Calu3 (cell line): ENCODE measurements around the gene LZTFL1. TPM values are rescaled to one million over a fixed set of nuclear protein-coding genes. Genes with fewer than 3 reads are reported as not detected.

ENCODE experiments used
- BruUV-seq: library from RNA; stranded (reverse); fragments of 400-500 nt; replicated peaks from 2 replicates; lab custom pipeline; 2021; lab: Mats Ljungman, UMichigan
- CTCF ChIA-PET: fragments of 300-600 bp; sonication (Branson Sonifier 250); formaldehyde crosslinking; loops from one replicate; lab custom pipeline; 2022; ENCODE audit warnings: antibody characterized with exemption; lab: Charles Lee
- DNase-seq: peaks from one replicate; pipeline ENCODE4 v3.0.0; 2022
- H3K27ac Mint-ChIP-seq: one replicate; pipeline ENCODE4 v1.8.0; 2022; ENCODE audit warnings: mixed read lengths; ENCODE audit not compliant: unreplicated experiment
- H3K27me3 Mint-ChIP-seq: one replicate; pipeline ENCODE4 v1.8.0; 2022; ENCODE audit warnings: mixed read lengths; ENCODE audit not compliant: unreplicated experiment
- H3K36me3 Mint-ChIP-seq: one replicate; pipeline ENCODE4 v1.8.0; 2022; ENCODE audit warnings: mild to moderate bottlenecking, moderate library complexity, mixed read lengths; ENCODE audit not compliant: insufficient read depth, unreplicated experiment
- H3K4me1 Mint-ChIP-seq: one replicate; pipeline ENCODE4 v1.8.0; 2022; ENCODE audit warnings: mild to moderate bottlenecking, low read depth, mixed read lengths; ENCODE audit not compliant: unreplicated experiment
- H3K4me3 Mint-ChIP-seq: one replicate; pipeline ENCODE4 v1.8.0; 2022; ENCODE audit warnings: mild to moderate bottlenecking, low read depth, moderate library complexity, mixed read lengths; ENCODE audit not compliant: unreplicated experiment
- H3K9me3 Mint-ChIP-seq: one replicate; pipeline ENCODE4 v1.8.0; 2022; ENCODE audit warnings: low read depth, mixed read lengths; ENCODE audit not compliant: unreplicated experiment
- CTCF ChIP-seq: fragments of 200-600 bp; IDR thresholded peaks from one replicate; pipeline ENCODE4 v1.8.0; 2022; ENCODE audit warnings: antibody characterized with exemption; ENCODE audit not compliant: unreplicated experiment
- intact Hi-C: fragments of 100-400 bp; cut with micrococcal nuclease; formaldehyde crosslinking; loops from one replicate; pipeline ENCODE4 v1.10.0; 2022; ENCODE audit not compliant: unreplicated experiment
- total RNA-seq: library from RNA; stranded (reverse); gene quantifications from 2 replicates; pipeline ENCODE4 v1.2.3, GENCODE V29; 2022

LZTFL1 gene
- total RNA-seq, 1 experiment from 2014 or later: 12.7 TPM

DNA sequence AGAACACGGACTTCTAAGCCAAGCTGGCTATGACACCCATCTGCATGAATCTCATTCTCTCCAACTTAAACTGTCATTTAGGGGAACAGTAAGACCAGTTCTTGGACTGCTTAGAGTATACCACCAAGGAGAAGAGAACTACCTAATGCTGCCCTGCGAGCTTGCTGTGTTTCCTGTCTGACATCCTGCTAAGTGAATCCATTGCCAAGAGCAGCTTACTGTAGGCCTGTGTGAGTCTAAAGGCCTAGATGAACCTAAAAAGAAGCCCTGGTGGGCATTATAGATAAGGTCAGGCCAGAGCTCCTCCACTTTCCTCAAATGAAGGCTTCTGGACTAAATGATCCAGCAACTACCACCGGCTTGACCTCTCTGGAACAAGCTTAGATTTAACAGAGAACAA, 15.0 kb downstream of the LZTFL1 start:
- no peak for DNase-seq
- no peaks in the 10 kb centered on the region for H3K9me3 Mint-ChIP-seq
- H3K4me3 Mint-ChIP-seq: no peak overlapping the region
- peaks cover 4% of the 10 kb centered on the region for H3K36me3 Mint-ChIP-seq
- no peak overlapping the region for H3K27ac Mint-ChIP-seq
- TF ChIP-seq CTCF: no peak
- no peaks in the 10 kb centered on the region for H3K27me3 Mint-ChIP-seq
- no TSS peak for BruUV-seq
- CTCF ChIA-PET: interaction anchor here (0.6 kb wide), 1 partner anchor 15 kb away, joined by 3 read pairs; the partner anchor contains the start of gene LZTFL1
- intact Hi-C loops: no loop called here
- no peaks in the 10 kb centered on the region for H3K4me1 Mint-ChIP-seq

DNA sequence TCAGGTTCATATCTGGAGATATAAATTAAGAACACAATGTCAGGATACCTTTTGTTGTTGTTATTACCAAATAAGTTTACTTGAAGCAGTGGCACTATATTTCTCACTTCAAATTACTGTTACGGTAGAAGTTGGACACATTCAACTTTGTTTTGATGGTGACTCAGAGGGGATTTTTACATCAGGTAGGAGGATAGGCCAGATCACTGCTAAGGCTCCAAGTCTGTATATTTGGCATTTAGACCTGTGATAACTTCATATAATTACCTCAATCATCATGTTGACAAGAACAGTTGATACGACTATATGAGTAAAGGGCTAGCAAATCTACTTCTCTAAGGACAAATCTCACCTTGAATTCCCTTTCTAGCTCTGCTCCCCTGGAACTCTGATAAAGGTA, 15.6 kb downstream of the LZTFL1 start:
- intact Hi-C loops: no loop called here
- H3K9me3 Mint-ChIP-seq: no peaks in the 10 kb centered on the region
- no peaks in the 10 kb centered on the region for H3K27me3 Mint-ChIP-seq
- no peak for TF ChIP-seq CTCF
- no peak overlapping the region for H3K27ac Mint-ChIP-seq
- DNase-seq: no peak
- CTCF ChIA-PET: interaction anchor here (0.6 kb wide), 1 partner anchor 16 kb away, joined by 3 read pairs; the partner anchor contains the start of gene LZTFL1
- BruUV-seq: no TSS peak
- no peaks in the 10 kb centered on the region for H3K4me1 Mint-ChIP-seq
- H3K4me3 Mint-ChIP-seq: no peak overlapping the region
- peaks cover 8% of the 10 kb centered on the region for H3K36me3 Mint-ChIP-seq

DNA sequence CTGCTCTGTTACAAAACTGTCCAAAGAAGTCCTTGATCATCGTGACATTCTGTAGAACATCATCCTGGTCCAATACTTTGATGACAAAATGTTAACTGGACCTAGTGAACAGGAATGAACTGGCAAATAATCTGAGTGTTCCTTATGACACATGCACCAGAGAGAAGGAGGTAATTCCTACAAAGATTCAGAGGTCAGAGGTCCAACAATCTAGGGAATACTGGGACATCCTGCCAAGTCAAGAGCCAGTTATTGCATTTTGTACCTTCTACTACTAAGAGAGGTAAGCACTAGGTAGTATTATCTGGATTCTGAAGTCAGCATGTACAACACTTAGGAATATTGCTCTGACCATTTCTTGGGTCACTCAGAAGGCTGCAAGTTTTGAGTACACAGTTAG, 20.8 kb downstream of the LZTFL1 start:
- Mint-ChIP-seq H3K9me3 (no peaks in the 10 kb centered on the region), H3K4me3 (no peak overlapping the region), H3K4me1 (peaks cover 21% of the 10 kb centered on the region), H3K27ac (no peak overlapping the region), H3K27me3 (no peaks in the 10 kb centered on the region), H3K36me3 (peaks cover 12% of the 10 kb centered on the region)
- no TSS peak for BruUV-seq
- CTCF ChIA-PET: interaction anchor here (0.6 to 0.7 kb wide), 2 partner anchors 15 to 151 kb away, joined by 3 to 4 read pairs; no protein-coding TSS in a partner anchor
- TF ChIP-seq CTCF: no peak
- no peak for DNase-seq
- intact Hi-C loops: no loop called here

GRCh38 chr3:45819543-45819942, 22.4 kb downstream of the LZTFL1 start:
- H3K36me3 Mint-ChIP-seq: peaks cover 12% of the 10 kb centered on the region
- no peaks in the 10 kb centered on the region for H3K9me3 Mint-ChIP-seq
- no peak overlapping the region for H3K27ac Mint-ChIP-seq
- no TSS peak for BruUV-seq
- intact Hi-C loops: no loop called here
- no peak for TF ChIP-seq CTCF
- no peaks in the 10 kb centered on the region for H3K27me3 Mint-ChIP-seq
- DNase-seq: no peak
- H3K4me1 Mint-ChIP-seq: peaks cover 28% of the 10 kb centered on the region
- H3K4me3 Mint-ChIP-seq: no peak overlapping the region
- CTCF ChIA-PET: no interaction called here
